Fibroblast of pulmonary artery (primary cell): ENCODE measurements around the gene ABCC8.

ENCODE experiments used
- DNase-seq: peaks from one replicate; pipeline ENCODE4 v3.0.0-alpha.2; 2010; ENCODE audit warnings: low read depth
- H3K4me3 ChIP-seq: replicated peaks from 2 replicates; pipeline ENCODE4 v1.5.1; 2011; ENCODE audit warnings: low read depth, mild to moderate bottlenecking, control low read depth, low read length, moderate library complexity
- TF ChIP-seq, protein P1 (sequence below): IDR thresholded peaks from 2 replicates; pipeline ENCODE4 v1.5.1; 2011; ENCODE audit warnings: mild to moderate bottlenecking, control low read depth, low read length, inconsistent platforms; ENCODE audit errors: missing control alignments

The ABCC8 gene

DNA sequence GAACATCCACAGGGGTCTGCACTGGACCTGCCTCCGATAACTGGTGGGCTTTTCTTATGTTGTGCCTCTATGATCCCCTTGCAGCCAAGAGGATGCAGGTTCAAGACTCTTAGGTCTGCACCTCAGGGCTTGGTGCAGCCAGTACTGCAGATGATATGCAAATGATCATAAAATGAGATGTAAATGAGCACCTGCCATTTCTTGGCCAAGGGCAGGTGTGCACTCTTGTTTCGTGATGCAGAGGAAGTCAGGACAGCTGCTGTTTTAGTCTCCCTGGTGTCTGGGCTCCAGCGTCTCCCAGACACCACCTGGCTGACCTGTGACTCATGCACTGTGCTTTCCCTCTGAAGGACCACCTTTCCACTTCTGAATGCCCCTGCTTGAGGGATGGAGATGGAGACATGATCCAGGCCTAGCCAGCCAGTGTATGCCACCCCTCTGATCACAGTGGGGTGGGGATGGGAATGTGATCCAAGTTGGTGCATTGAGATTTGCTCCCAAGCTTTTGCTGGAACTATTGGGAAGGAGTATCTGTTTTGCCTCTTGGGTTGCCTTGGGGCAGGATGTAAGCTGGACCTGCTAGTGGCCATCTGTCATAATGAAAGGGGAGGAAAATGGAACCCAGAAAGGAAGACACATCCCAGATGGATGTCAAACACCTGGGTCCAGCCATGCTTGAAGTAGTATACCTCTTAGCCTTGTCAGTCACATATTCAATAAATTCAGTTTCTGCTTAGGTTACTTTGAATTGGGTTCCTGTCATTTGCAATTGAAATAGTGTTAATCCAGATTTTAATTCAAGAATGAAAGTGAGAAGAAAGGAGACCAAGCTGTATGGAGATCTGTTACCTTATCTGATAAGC lies 84.9 kb downstream of the ABCC8 start:
- no peak for DNase-seq
- TF ChIP-seq, protein P1, sequence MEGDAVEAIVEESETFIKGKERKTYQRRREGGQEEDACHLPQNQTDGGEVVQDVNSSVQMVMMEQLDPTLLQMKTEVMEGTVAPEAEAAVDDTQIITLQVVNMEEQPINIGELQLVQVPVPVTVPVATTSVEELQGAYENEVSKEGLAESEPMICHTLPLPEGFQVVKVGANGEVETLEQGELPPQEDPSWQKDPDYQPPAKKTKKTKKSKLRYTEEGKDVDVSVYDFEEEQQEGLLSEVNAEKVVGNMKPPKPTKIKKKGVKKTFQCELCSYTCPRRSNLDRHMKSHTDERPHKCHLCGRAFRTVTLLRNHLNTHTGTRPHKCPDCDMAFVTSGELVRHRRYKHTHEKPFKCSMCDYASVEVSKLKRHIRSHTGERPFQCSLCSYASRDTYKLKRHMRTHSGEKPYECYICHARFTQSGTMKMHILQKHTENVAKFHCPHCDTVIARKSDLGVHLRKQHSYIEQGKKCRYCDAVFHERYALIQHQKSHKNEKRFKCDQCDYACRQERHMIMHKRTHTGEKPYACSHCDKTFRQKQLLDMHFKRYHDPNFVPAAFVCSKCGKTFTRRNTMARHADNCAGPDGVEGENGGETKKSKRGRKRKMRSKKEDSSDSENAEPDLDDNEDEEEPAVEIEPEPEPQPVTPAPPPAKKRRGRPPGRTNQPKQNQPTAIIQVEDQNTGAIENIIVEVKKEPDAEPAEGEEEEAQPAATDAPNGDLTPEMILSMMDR: no peak
- H3K4me3 ChIP-seq: no peak overlapping the region

DNA sequence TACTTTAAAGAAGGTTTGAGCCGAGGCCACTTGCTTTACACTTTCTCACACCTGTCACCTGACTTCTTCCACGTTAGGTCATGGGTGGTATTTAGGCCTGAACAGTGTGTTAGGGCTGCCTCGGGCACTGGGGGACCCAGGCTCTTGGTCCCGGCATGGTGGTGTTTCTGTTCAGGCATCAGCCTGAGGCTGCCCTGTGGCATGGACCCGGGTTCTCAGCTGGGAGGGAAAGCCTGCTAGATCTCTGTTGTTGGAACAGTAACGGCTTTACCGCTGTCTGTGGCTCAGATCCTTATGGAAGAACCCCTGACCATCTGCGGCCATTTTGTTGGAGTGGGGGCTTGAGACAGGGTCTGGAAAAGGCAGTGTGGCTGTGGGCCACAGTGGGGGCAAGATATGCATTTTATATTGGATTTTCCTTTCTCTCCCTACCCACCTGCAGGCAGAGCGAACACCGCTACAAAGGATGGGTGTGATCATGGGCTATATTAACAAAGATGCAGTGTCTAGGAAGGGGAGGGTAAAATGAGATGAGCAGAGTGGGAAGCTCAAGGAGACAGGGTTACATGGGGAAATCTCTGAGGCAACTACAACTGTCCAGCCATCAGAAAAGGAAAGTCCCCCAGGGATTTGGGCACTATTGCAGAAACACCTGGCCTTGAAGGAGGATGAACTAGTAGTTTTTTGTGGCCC lies 86.5 kb downstream of the ABCC8 start:
- TF ChIP-seq, protein P1: no peak
- DNase-seq: no peak
- no peak overlapping the region for H3K4me3 ChIP-seq

DNA sequence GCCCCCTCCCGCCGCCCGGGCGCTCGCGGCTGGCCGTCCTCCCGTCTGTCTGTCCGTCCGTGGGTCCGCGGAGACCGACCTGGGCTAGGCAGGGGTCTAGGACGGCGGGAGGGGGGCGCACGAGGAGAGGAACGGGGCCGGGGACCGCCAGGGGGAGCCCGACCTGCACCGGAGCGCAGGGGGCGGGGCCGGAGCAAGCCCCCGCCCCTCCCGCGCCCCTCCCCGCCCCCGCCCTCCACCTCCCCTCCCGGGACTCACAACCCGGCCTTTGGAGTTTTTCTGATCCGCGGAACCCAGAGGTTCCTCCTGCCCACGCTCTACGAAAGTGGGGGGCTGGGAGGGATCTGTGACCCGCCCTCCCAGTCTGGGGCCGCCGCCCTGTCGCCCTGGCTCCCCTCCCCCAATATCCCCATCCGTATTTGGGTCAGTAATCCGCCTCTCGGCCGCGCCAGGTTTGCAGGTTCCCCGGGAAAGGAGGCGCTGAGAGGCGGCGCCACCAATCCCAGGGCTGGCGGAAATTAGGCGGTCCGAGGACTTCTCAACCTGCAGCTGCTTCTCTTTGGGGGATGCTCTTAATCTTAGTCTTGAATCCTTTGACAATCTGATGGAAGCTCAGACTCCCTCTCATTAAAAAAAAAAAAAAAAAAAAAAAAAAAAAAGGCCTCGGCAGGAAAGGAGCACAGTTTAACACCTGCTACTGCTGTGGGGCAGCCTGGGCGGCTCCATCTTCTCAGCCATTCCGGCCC lies 87.3 kb downstream of the ABCC8 start:
- DNase-seq: peak; percentile 13
- H3K4me3 ChIP-seq: peak overlapping the region; percentile 32
- TF ChIP-seq, protein P1: peak; percentile 29

DNA sequence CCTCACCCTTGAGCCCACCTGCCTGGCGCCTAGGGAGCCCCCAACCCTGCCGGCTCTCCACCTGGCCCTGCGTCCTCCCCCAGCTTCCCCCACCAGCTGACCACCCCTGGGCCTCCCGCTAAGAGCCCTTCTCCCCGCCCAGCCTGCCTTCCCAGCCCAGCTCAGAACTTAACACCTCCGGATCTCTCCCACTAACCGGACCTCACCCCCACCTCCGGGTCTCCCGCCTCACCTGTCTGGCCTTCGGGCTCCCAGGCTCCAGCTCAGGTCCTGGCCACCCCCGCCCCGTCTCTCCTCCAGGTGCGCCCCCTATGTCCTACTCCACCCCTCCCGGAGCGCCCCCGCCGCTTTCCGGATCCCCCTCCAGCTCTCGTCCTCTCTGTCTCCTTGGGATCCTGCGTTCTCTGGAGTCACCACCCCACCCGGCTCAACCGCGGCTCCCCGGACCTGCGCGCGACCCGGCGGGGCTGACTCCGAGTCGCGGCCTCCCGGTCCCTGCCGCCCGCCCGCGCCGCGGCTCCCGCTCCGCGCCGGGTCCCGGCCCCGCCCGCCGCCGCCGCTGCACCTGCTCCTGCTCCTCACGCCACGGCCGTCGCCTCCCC lies 87.9 kb downstream of the ABCC8 start, which contains the start of gene KCNJ11:
KCNJ11 (minus strand) TSS at position 51 of the 602 bp plus-strand sequence. CDS start 568 bp downstream, outside the sequence.
- H3K4me3 ChIP-seq: peak within 1 kb of the TSS; percentile 32
- no peak for DNase-seq
- TF ChIP-seq, protein P1: no peak

DNA sequence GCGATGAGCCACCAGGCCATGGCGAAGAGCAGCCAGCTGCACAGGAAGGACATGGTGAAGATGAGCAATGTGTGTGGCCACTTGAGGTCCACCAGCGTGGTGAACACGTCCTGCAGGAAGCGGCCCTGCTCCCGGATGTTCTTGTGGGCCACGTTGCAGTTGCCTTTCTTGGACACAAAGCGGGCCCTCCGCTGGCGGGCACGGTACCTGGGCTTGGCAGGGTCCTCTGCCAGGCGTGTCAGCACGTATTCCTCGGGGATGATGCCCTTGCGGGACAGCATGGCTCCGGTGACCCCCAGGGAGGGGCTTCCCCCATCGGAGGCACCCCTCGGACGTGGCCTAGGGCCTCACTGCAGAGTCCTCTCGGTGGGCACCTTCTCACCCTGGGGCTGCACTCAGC lies 88.8 kb downstream of the ABCC8 start:
- TF ChIP-seq, protein P1: no peak
- no peak for DNase-seq
- H3K4me3 ChIP-seq: no peak overlapping the region

DNA sequence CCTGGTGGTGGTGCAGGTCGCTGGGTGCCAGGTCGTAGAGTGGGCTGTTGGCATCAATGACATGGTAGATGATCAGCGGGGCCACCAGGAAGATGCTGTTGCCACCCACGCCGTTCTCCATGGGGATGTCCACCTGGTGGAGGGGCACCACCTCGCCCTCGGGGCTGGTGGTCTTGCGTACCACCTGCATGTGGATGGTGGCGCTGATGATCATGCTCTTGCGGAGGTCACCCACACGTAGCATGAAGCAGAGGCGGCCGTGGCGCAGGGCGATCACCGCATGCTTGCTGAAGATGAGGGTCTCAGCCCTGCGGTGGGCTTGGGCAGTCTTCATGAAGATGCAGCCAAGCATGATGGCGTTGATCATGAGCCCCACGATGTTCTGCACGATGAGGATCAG lies 89.4 kb downstream of the ABCC8 start:
- TF ChIP-seq, protein P1: no peak
- H3K4me3 ChIP-seq: no peak overlapping the region
- no peak for DNase-seq
